Activated CD4-positive, alpha-beta T cell treated with anti-CD3 and anti-CD28 coated beads for 24 hours (primary cell): ENCODE data around the gene NAA38.

Experiments
- DNase-seq, 2 donors: peaks; one replicate each; pipeline ENCODE4 v3.0.0-alpha.2; 2020; ENCODE audit warnings: low read depth in 2 of 2

Gene NAA38, protein sequence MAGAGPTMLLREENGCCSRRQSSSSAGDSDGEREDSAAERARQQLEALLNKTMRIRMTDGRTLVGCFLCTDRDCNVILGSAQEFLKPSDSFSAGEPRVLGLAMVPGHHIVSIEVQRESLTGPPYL

DNA sequence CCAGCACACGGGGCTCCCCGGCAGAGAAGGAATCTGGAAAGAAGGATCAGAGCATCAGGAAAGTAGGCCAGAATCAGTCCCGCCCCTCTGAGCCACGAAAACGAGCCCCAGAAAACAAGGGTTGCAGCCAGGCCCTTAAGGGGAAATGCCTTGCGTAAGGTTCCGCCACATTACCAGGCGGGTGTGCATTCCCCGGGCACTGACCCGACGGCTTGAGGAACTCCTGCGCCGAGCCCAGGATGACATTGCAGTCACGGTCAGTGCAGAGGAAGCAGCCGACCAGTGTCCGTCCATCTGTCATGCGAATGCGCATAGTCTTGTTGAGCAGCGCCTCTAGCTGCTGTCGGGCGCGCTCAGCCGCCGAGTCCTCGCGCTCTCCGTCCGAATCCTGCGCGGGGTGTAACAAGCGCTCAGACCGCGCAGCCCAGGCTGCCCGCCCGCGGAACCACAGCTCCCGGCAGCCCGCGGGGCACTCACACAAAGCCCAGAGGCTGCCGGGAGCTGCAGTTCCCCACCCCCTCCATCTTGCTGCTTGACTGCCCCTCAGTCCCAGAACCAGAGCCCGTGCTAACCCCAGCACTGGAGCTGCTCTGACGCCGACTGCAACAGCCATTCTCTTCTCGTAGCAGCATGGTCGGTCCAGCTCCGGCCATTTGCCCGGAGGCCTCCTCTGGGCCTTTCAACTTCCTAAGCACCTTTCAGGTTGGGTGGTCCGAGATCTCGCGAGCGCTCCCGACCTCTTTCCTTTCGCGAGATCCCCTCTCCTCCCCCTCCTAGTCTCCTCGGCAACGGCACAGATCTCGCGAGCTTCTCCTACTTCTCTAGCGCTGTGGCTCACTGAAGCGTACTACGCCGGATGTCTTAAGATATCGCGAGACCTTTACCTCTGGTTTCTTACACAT is at the start of gene NAA38:
Gene NAA38 (minus strand): TSS at position 749 of the 902 bp plus-strand sequence. CDS start 96 bp downstream, at position 653.
- DNase-seq, result peak; percentile 87 to 88

DNA sequence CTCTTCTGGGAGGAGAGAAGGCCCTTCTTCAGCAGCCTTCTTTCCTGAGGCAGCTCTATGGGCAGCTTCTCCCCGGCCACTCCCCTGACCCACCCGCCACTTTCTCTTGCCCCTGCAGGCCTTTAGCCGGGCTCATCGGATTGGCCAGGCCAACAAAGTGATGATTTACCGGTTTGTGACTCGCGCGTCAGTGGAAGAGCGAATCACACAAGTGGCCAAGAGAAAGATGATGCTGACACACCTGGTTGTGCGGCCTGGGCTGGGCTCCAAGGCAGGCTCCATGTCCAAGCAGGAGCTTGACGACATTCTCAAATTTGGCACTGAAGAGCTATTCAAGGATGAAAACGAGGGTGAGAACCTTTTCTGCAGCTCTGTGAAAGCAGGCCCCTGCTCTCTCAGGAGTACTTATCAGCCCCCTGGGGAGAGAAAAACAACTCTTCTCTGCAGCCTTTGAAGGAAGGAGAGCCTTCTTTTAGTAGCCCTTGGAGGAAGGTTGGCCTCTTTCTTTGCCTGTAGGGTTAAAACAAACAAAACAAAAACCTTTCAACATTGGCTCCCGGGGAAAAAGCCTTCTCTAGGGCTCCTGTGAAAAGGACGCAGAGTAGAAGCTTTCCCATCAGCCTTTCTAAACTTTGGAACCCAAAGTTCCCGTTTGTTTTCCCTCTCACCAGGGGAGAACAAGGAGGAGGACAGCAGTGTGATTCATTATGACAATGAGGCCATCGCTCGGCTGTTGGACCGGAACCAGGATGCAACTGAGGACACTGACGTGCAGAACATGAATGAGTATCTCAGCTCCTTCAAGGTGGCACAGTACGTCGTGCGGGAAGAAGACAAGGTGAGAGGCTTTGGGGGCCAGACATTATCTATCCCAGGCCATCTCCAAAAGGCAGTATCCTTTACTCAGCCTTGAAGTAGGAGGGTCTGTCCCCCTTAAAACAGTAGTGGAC is 46.1 kb upstream of the NAA38 start:
- DNase-seq, result no peak

DNA sequence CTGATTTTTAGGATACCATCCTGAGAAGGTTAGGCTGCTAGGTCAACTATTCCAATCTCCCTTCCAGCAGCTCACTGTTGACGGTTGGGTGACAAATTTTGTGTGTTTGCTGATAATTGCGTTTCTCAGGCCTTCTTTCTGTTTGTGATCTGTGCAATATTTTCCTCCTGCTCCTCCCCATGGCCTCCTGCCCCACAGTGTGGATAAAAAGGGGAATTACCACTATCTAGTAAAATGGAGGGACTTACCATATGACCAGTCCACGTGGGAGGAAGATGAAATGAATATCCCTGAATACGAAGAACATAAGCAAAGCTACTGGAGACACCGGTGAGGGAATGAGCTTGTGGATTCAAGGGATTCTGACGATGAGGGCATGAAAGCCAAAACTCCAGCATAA is 40.4 kb upstream of the NAA38 start:
- DNase-seq, result no peak

DNA sequence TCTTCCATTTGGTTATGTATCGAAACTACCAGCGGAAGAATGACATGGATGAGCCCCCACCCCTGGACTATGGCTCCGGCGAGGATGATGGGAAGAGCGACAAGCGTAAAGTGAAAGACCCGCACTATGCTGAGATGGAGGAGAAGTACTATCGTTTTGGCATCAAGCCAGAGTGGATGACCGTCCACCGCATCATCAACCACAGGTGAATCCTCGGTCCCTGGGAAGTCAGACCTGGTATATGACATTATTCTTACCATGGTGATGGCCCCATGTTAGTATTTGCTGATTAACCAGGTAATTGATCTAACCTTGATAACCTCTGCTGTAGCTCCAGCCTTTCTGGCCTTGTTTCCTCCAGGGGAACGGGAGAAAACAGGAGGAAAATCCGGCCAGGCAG is 39.7 kb upstream of the NAA38 start:
- no peak for DNase-seq

DNA sequence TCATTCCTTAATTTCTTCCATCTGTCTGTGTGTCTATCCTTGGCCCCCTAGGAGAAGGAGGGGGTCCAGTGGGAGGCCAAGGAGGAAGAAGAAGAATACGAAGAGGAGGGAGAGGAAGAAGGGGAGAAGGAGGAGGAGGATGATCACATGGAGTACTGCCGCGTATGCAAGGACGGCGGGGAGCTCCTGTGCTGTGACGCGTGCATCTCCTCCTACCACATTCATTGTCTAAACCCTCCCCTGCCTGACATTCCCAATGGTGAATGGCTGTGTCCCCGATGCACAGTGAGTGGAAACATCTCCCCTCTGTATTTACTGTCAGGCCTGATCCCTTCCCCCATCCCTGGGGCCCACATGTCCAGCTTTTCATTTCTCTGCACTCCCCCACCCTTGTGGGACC is 37.5 kb upstream of the NAA38 start:
- DNase-seq, result no peak

DNA sequence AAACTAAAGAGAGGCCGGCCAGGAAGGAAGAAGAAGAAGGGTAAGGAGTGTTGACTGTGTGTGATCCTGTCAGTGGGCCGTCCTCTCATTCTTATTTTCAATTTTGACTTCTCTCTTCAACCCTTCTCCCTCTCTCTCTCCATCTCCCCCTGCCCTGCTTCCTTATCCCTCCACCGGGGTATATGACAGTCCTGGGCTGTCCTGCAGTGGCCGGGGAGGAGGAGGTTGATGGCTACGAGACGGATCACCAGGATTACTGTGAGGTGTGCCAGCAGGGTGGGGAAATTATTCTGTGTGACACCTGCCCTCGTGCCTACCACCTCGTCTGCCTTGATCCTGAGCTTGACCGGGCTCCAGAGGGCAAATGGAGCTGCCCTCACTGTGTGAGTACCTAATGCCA is 36.9 kb upstream of the NAA38 start:
- DNase-seq, result no peak

DNA sequence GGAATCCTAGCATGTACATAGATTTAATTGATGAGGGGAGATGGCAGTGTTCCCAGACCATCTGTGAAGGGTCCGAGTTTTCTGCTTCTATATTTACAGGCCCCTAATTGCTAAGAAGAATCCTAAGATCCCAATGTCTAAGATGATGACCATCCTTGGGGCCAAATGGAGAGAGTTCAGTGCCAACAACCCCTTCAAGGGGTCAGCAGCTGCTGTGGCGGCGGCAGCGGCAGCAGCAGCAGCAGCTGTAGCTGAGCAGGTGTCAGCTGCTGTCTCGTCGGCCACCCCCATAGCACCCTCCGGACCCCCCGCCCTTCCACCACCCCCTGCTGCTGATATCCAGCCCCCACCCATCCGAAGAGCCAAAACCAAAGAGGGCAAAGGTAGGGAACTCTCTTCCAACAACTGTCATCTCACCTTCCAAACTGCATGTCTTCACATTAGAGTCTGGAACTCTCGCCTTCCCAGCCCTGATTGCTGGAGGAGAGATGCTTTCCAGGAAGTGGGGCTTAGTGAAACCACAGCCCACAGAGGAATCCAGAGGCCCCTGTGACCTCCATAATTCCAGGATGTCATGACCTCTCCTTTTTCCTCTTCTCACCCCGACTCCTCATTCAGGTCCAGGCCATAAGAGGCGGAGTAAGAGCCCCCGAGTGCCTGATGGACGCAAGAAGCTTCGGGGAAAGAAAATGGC is 36.0 kb upstream of the NAA38 start:
- no peak for DNase-seq

DNA sequence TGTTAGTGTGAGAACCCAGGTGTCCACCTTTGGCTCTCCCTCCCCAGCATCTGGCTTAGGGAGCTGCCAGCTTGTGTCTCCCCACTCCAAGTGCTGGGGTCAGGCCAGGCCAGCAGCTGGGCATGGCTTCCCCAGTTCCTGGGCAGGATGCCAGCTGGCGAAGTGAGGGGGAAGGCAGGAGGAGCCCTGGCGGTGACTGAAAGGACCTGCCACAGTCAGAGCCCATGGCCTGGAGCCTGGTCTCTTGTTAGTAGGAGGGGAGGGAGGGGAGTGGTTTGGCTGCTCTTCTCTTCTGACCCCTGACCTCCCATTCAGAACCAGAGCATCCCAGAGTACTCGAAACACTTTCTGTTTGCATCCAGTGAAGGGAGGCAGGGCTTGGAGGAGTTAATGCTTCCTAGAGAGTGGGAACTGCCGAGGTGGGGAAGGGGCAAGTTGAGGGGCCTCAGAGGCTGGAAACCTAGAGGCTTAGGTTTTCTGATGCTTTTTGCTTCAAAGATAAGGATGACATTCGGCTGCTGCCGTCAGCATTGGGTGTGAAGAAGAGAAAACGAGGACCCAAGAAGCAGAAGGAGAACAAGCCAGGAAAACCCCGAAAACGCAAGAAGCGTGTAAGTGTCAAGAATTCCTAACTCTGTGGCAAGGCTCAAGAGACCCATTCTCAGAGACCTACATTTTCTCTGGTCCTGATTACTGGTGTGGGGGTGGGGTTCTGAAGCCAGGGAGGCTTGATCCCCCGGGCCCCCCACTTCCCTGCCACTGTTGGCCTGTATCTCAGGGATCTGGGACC is 32.0 kb upstream of the NAA38 start:
- DNase-seq, result peak in 1 of 2 donors; percentile 15

DNA sequence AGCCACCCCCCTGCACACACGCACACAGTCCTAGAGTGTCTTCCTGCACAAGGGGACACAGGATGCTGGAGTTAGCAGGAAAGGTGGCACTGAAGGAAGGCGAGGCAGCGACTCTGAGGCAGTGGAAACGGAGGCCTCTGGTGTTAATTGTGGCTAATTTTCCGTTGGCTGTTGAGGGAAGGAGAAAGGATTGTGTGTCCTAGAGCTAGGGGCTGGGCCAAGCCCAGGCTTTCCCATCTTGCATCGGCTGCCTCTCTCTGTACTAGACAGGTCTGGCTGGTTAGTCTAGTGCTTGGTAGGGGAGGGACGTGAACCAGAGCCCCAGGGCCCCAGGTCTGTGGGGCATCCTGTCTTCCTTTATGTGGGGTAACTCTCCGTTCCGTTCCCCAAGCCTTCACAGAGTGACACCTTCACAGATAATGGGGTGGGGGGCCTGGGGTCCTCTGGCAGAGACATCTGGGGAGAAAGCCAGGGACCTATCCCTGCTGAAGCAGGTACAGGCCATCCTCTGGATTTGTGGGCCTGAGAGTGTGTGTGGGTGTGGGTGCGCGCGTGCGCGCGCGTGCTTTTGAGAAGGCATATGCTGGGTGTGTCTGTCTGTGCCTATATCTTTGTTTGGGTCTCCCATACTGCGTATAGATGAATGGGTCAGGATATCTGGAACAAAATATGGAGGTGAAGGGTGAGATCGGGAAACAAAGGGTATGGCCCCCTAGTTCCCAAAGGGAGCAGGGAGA is 31.0 kb upstream of the NAA38 start, which contains the start of gene CHD3:
Gene CHD3 (plus strand): TSS at position 606 of the 737 bp plus-strand sequence. CDS start 212 bp downstream, outside the sequence.
- peak; percentile 44 to 54 for DNase-seq

DNA sequence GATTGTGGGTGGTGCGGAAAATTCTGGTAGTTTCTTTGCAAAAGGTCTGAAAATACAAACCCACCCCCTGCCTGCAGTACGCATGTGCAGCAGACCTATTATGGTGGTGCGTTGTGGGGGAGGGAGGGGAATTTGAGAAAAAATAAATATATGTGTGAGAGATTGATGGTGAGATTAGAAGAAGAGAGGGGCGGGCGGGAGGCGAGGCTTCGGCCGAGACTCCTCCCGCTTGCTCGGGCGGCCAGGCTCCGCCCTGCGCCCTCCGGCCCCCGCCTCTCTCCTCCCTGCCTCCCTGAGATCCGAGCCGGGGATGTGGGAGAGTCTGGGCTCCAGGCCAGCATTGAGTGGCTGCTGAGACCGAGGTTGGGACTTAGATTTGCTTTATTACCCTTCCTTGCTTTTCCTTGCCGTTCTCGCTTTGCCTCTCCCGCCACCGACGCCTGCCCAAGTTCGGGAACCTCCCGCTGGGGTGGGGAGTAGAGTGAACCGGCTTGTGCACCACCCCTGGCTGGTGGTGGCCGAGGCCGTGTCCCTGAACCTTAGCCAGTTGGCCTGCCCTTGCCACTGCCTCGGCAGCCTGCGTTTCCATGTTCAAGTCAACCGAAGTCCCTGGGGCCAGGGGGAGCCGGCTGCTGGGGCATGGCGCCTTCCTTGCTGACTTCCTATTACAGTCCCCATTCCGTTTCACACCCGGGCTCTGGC is 30.3 kb upstream of the NAA38 start:
- peak; percentile 78 to 82 for DNase-seq

DNA sequence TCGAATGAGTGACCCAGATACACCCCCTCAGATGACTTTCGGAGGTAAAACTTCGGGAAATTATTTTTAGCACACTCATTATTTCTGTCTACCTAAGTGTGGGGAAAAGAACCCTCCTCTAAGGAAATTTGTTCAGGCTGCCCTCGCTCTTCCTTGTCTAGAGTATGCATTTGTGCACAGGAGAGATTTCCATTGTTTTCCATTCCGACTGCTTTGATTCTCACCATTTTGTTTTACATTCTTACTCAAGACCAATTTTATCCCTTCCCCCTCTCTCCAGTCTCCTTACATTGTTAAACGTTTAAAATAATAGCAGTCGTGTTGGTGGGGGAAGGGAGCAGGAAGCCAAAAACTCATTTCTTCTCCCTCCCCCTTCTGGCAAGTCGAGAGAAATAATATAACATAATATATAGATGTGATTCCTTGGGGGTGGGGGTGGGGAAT is 29.7 kb upstream of the NAA38 start:
- DNase-seq, result no peak

DNA sequence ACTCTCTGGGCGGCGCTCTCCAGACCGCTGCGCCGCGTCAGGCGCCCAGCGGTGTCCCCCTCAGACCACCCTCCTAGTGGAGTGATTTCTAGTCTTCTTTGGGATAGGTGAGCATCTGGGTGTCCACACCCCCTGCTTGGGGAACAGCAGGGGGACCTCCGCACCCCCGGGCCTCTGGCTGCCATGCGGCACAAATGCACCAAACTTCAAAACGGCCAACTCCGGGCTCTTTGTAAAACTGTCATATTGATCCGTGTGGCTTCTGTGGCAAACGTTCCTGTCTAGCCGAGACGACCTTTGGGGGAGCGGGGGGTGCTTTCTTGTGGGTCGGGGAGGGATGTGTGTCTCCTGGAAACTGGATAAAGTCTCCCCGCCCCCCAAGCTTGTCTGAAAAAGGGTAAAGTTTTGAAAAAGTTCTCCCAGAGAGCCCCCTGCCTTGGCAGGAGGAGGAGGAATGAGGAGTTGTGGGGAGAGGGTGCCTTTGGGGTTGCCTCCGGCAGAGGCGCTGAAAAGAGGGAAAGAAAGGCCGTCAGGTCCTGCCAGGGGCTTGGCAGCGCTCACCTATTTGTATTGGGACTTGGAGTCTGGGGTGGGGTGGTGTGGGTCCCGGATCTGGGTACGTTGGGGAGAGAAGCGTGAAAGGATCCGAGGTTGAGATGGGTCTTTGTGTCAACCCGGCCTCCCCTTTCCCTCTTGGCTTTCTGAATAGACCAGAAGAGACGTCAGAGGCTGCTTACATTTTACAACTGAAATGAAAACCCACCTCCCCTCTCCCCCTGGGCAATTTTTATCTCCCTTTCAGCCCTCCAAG is 29.1 kb upstream of the NAA38 start:
- peak; percentile 24 to 29 for DNase-seq

DNA sequence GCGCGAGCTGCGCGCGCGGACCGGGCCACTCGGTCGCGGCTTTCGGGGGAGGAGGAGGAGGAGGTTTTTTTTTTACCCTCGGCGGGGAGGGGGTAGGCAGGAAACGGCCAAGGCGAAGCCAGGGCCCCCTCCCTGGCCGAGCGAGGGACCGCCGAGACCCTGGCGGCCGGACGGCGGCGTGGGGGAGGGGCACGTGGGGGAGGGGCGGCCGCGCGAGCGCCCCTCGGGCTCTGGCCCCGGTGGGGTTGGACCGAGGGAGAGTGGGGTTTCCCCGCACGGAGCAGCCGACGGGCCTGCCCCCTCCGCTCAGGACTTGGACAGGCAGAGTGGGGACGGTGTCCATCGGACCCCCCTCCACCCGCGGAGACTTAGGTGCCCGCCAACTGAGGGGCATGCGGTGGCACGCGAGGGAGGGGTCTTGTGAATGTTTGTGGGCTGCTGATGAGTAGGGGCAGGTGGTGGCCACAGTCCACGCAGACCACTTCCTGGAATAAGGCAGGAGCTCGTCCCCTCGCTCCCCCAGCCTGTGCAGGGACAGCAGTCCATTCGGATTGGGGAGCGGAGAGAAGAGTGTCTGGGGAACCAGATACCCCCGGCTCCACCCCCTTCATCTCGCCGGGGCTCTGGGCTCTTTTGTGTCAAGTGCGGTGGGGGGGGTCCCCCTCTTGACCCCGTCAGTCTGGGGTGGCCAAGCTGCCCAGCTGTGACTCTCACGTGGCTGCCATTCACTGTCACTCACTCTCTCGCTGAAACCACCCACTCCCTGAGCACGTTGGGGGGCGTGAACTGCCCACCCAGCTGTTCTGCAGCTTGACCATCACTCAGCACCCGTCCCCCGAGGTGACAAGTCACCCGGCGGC is 28.2 kb upstream of the NAA38 start:
- DNase-seq, result peak; percentile 19 to 25

DNA sequence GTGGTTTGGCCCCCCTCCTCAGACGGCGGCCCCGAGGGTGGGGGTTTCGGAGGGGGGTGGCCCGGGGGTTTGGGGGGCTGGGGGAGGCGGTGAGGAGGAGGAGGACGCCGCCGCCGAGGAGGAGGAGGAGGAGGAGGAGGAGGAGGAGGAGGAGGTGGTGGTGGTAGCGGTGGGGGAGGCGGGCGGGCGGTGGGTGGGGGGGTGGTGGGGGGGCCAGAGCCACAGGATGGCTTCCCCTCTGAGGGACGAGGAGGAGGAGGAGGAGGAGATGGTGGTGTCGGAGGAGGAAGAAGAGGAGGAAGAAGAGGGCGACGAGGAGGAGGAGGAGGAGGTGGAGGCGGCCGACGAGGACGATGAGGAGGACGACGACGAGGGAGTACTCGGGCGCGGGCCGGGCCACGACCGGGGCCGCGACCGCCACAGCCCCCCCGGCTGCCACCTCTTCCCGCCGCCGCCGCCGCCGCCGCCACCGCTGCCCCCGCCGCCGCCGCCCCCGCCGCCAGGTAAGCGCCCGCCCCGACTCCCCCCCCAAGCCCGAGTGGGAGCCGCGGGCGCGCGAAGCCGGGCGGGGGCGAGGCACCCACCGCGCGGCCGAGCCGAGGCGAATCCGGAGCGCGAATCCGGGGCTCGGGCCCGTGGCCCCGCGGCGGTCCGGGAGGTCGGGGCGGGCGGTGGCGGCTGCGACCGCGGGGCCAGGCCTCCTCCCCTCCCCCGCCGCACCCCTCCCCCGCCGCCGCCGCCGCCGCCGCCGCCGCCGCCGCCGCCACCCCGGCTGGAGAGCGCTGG is 27.4 kb upstream of the NAA38 start:
- DNase-seq, result peak in 1 of 2 donors; percentile 13

DNA sequence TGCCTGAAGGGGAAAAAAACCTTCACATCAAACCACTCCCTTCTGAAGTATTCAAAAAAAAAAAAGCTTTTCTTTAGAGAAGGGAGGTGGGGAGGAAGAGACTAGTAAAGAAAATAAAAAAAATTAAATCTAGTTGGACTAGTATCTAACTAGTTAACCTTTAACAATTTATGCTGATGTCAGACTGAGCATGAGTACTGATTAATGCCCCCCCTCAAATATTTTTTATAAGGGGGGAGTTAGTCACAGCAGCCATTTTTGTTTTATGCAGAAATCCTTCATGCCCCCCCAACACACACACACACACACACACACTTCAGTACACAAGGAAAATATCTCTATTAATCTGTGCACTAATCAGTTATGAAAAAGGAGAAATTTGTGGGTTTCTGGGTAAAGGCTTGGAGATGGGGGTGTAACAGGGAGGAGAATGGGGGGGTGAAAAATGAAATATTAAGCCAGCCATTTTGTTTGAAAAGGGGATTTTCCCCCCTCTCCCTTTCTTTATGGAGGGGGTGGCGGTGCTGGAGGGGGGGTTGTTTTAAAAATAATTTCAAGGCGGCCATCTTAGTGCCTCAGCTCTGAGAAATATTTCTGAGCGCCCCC is 26.5 kb upstream of the NAA38 start:
- peak in 1 of 2 donors; percentile 20 for DNase-seq

DNA sequence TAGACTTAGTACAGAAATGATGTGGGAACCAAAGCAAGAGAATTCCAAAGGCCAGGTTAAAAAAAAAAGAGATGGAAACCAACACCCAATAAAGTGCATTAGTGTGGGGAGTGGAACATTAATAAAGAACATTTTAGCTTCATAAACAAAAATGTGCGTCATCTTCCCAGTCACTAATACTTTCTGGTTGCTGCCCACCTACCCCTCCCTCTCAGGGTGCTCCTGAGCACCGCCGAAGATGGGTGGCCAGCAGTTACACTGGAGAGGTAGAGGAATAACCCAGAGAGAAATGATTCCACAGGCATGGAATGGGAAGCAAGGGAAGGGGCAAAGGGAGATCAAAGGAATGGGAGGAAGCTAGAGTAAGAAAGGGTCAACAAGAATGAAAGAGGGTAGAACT is 25.3 kb upstream of the NAA38 start:
- no peak for DNase-seq
